ENCODE measurements around the gene IGF2BP3. TPM values are rescaled to one million over a fixed set of nuclear protein-coding genes. Genes with fewer than 3 reads are reported as not detected.

Gene IGF2BP3
- total RNA-seq, 1 donor from 2014 or later = 2.0 TPM

DNA sequence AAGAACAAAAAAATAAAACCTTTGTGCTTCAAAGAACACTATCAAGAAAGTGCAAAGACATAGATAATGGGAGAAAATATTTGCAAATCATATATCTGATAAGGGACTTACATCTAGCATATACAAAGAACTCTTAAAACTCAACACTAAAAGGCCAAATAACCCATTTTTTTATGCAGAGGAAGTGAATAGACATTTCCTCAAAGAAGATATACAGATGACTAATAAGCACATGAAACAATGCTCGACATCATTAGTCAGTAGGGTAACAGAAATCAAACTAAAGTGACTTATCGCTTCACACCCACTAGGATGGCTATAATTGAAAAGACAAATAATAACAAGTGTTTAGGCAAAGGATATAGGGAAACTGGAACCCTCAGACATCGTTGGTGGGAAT lies 93.2 kb downstream of the IGF2BP3 start:
- H3K36me3 ChIP-seq = no peaks in the 10 kb centered on the region
- ATAC-seq (no peak), DNase-seq (no peak)
- intact Hi-C loops (cut with DNase I) = no loop called here
- no peaks in the 10 kb centered on the region for H3K27me3 ChIP-seq (ENCODE audit: low read depth)
- TF ChIP-seq, protein P1, sequence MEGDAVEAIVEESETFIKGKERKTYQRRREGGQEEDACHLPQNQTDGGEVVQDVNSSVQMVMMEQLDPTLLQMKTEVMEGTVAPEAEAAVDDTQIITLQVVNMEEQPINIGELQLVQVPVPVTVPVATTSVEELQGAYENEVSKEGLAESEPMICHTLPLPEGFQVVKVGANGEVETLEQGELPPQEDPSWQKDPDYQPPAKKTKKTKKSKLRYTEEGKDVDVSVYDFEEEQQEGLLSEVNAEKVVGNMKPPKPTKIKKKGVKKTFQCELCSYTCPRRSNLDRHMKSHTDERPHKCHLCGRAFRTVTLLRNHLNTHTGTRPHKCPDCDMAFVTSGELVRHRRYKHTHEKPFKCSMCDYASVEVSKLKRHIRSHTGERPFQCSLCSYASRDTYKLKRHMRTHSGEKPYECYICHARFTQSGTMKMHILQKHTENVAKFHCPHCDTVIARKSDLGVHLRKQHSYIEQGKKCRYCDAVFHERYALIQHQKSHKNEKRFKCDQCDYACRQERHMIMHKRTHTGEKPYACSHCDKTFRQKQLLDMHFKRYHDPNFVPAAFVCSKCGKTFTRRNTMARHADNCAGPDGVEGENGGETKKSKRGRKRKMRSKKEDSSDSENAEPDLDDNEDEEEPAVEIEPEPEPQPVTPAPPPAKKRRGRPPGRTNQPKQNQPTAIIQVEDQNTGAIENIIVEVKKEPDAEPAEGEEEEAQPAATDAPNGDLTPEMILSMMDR (IDR thresholded peaks at IDR 0.05) = no peak
- H3K27ac ChIP-seq = no peak overlapping the region
- H3K9me3 ChIP-seq = no peaks in the 10 kb centered on the region
- no peaks in the 10 kb centered on the region for H3K4me1 ChIP-seq
- H3K4me3 ChIP-seq = no peak overlapping the region

DNA sequence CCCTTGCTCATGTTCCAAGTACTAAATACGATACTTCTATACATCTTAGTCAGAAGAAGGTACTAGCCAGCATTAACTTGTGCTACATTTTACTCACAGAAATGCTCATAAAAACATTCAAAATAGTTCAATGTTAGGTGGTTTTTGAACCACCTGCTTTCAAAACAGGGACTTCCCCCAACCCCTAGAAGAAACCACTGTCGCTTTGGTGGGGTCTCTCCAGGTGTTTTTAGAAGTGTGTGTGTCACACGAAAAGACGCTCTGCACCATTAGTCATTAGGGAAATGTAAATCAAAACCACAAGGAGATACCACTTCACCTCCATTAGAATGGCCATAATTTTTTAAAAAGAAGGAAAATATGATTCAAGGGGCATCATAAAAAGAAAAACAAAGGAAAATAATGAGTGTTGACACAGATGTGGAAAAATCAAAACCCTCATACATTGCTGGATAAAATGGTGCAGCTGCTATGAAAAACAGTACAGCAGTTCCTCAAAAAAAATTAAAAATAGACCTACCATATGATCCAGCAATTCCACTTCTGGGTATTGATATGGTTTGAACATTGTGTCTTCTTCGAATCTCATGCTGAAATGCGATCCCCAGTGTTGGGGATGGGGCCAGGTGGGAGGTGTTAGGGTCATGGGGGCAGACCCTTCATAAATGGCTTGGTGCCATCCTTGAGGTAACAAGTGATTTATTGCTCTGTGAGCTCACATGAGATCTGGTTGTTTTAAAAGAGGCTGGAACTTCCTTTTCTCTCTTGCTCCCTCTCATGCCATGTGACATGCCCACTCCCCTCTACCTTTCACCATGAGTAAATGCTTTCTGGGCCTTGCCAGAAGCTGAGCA lies 96.9 kb downstream of the IGF2BP3 start:
- intact Hi-C loops (cut with DNase I) = no loop called here
- Histone ChIP-seq H3K36me3 (no peaks in the 10 kb centered on the region), H3K4me3 (no peak overlapping the region), H3K27ac (no peak overlapping the region), H3K4me1 (no peaks in the 10 kb centered on the region), H3K9me3 (no peaks in the 10 kb centered on the region), H3K27me3 (ENCODE audit: low read depth) (no peaks in the 10 kb centered on the region)
- ATAC-seq (no peak), DNase-seq (no peak)
- TF ChIP-seq, protein P1 (IDR thresholded peaks at IDR 0.05) = no peak

DNA sequence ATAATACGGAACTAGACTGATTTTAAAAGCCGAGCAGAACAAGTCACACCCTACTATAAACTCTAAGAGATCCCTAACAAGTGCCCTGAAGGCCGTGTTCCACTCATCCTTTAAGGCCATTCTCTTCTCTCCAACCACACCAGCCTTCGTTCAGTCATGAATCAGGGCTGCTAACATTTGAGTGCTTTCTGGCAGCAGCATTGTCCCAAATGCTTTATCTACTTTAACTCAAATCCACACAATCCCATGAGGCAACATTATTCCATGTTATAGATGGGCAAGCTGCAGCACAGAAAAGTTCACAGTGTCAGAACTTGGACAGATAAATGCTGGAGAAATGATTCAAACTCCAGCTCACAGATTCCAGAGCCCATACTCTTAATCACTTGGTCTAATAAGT lies 97.7 kb downstream of the IGF2BP3 start:
- H3K9me3 ChIP-seq = no peaks in the 10 kb centered on the region
- intact Hi-C loops (cut with DNase I) = no loop called here
- H3K4me1 ChIP-seq = no peaks in the 10 kb centered on the region
- H3K4me3 ChIP-seq = no peak overlapping the region
- no peak for ATAC-seq
- DNase-seq = no peak
- H3K36me3 ChIP-seq = no peaks in the 10 kb centered on the region
- no peaks in the 10 kb centered on the region for H3K27me3 ChIP-seq (ENCODE audit: low read depth)
- H3K27ac ChIP-seq = no peak overlapping the region
- TF ChIP-seq, protein P1 (IDR thresholded peaks at IDR 0.05) = no peak

DNA sequence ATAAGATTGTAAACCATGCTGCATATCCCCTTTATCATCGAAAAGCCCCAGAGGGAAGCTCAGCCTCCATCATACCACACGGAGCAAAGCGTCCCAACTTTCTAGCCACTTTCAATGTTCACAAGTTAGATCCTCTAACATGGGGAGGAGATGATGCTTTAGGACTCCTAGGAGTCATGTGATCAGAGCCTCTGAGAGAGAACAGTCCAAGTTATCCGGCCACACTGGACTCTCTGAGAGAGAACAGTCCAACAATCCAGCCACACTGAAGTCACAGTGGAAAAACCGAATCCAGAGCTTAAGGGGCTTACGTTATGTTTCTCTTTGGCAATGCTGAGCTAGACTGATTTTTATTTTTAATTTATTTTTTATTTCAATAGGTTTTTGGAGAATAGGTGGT lies 98.6 kb downstream of the IGF2BP3 start:
- TF ChIP-seq, protein P1 (IDR thresholded peaks at IDR 0.05) = no peak
- Histone ChIP-seq H3K9me3 (no peaks in the 10 kb centered on the region), H3K4me1 (no peaks in the 10 kb centered on the region), H3K4me3 (no peak overlapping the region), H3K27ac (no peak overlapping the region), H3K36me3 (no peaks in the 10 kb centered on the region), H3K27me3 (ENCODE audit: low read depth) (no peaks in the 10 kb centered on the region)
- ATAC-seq = no peak
- intact Hi-C loops (cut with DNase I) = no loop called here
- DNase-seq = no peak

DNA sequence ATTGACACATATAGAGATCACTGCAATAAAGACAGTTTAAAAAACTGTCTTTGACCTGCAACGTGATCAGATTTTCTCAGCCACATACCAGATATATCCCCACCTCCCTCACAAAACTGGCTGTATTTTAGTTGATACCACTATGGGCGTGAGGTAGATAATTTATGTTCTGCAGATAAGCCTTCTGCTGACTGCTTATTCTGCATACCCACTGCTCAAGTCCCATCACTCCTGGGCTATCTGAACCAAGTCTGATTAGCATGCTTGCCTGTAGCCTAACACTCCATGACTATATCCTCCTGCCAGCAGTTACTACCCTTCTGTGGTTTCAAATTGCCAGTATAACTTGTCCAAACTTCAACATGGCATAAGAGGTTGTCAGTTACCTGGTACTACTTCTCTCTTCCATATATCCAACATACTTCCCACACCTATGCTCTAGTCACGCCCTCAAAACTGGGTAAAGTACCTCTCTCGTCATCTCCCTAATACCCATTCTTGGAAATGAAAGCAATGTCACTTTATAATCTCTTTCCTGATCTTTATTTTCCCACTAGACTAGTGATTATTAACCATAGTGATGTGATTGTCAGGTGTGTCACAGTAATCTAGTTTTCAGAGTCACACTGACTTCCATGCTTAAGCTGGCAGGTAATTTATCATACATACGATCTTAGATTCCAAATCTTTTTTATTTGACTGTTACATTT lies 100.4 kb downstream of the IGF2BP3 start:
- Histone ChIP-seq H3K27me3 (ENCODE audit: low read depth) (no peaks in the 10 kb centered on the region), H3K4me3 (no peak overlapping the region), H3K36me3 (no peaks in the 10 kb centered on the region), H3K9me3 (no peaks in the 10 kb centered on the region), H3K27ac (no peak overlapping the region), H3K4me1 (no peaks in the 10 kb centered on the region)
- ATAC-seq (no peak), DNase-seq (no peak)
- TF ChIP-seq, protein P1 (IDR thresholded peaks at IDR 0.05) = no peak
- intact Hi-C loops (cut with DNase I) = no loop called here

All from lower lobe of right lung (tissue), 2 donors.